Right lung (tissue), 10 donors: ENCODE results near the gene VAV1. TPM values are rescaled to one million over a fixed set of nuclear protein-coding genes. Genes with fewer than 3 reads are reported as not detected.

Experiments used
- DNase-seq, 2 donors: peaks; one replicate each; pipeline ENCODE4 v3.0.0-alpha.2; 2013
- long read RNA-seq, 8 donors: transcript quantifications; one replicate each; lab custom pipeline, GENCODE V29; 2026
- polyA plus RNA-seq, 5 donors: library from polyadenylated mRNA; unstranded; fragments of 120-200 nt; gene quantifications; one replicate each; pipeline versions ENCODE4 v1.2.1 to v1.2.3, GENCODE V29; 2013; ENCODE audit warnings: inconsistent platforms in 1 of 5, low replicate concordance in 1 of 5; ENCODE audit not compliant: insufficient read length in 5 of 5, insufficient read depth in 1 of 5

VAV1 gene, protein sequence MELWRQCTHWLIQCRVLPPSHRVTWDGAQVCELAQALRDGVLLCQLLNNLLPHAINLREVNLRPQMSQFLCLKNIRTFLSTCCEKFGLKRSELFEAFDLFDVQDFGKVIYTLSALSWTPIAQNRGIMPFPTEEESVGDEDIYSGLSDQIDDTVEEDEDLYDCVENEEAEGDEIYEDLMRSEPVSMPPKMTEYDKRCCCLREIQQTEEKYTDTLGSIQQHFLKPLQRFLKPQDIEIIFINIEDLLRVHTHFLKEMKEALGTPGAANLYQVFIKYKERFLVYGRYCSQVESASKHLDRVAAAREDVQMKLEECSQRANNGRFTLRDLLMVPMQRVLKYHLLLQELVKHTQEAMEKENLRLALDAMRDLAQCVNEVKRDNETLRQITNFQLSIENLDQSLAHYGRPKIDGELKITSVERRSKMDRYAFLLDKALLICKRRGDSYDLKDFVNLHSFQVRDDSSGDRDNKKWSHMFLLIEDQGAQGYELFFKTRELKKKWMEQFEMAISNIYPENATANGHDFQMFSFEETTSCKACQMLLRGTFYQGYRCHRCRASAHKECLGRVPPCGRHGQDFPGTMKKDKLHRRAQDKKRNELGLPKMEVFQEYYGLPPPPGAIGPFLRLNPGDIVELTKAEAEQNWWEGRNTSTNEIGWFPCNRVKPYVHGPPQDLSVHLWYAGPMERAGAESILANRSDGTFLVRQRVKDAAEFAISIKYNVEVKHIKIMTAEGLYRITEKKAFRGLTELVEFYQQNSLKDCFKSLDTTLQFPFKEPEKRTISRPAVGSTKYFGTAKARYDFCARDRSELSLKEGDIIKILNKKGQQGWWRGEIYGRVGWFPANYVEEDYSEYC
- polyA plus RNA-seq, result 1 to 10 TPM; 2.0 to 2.6 (median 2.2) TPM
- long read RNA-seq, donor 1, result 0 reads
- long read RNA-seq, donor 2, result 0 reads
- long read RNA-seq, donor 3, partial matches to known transcripts, result 0 of 1 reads
- long read RNA-seq, donor 3, other reads (novel, unspliced or antisense), result 0 of 1 reads
- long read RNA-seq, donor 4, result 0 reads
- long read RNA-seq, donor 5, result 0 reads
- long read RNA-seq, donor 6, result 0 reads
- long read RNA-seq, donor 7, partial matches to known transcripts, result 28 of 29 reads
- long read RNA-seq, donor 7, other reads (novel, unspliced or antisense), result 0 of 29 reads
- long read RNA-seq, donor 8, result 0 reads

DNA sequence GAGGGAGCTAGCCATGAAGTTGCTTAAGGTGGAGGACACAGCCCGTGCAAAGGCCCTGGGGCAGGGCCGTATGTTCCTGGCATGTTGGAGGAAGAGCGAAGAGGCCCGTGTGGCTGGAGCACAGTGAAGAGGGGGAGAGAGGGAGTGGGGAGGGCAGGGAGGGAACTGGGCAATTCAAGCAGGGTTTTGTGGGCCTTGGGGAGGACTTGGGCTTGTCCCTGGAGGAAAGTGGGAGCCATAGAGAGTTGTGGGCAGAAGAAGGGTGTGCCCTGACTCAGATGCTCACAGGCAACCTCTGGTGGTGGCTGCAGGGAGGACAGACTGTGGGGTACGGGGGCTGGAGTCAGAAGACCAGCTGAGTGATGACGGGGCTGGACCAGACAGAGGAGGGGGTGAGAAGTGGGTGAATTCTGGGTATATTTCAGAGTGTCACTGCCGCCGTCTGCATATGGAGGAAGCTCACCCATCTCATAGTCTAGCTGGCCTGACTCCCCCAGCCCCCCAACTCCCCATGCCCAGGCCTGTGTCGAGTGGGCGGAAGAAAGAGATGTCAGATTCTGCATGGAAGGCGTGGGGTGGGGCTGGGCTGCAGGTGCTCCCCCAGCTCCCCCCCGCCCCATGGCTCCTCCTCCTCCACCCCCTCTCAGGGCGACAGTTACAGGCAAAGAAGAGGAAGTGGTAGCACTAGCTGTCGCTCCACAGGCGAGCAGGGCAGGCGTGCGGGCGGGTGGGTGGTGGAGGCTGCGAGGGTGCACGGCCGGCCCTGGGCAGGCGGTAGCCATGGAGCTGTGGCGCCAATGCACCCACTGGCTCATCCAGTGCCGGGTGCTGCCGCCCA is at the start of gene VAV1:
Gene VAV1, plus strand, starts transcription at position 681 of the 838 bp plus-strand sequence. Its CDS starts 100 bp downstream, at position 781.
- no peak for DNase-seq

DNA sequence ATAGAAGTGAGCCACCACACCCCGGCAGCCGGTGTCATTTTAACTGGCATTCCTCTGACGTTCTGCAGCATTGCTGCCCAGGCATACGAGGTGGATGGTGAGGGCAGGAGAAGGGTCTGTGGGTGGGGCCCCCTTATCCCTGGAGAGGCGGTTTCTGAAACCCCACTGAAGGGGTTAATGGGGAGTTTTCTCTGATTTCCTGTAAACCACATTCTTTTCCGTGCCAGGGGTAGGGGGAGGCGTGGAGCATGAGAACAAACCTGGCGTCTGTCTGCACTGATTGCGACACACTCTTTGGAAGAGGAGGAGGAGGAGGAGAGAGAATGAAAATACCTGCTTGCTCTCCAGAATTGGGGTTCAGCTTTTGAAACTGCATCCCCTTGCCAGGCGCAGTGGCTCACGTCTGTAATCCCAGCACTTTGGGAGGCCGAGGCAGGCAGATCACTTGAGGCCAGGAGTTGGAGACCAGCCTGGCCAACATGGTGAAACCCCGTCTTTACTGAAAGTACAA is 49.3 kb upstream of the VAV1 start:
- peak; percentile 63 to 72 for DNase-seq

DNA sequence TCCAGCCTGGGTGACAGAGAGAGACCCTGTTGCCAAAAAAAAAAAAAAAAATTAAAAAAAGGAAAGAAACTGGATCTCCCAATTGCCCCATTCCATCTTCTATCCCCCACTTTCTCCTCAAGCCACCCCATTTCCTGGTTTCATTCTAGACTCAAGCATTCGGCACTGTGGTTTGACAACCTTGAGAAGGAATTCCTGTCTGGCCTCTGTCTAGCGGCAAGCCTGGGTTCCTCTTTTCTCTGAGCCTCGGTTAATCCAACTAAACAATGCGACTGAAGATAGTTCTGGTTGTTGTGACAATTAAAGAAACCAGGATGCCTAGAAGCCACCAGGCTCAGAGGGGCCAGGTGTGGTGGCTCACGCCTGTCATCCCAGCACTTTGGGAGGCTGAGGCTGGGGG is 48.8 kb upstream of the VAV1 start:
- no peak for DNase-seq

DNA sequence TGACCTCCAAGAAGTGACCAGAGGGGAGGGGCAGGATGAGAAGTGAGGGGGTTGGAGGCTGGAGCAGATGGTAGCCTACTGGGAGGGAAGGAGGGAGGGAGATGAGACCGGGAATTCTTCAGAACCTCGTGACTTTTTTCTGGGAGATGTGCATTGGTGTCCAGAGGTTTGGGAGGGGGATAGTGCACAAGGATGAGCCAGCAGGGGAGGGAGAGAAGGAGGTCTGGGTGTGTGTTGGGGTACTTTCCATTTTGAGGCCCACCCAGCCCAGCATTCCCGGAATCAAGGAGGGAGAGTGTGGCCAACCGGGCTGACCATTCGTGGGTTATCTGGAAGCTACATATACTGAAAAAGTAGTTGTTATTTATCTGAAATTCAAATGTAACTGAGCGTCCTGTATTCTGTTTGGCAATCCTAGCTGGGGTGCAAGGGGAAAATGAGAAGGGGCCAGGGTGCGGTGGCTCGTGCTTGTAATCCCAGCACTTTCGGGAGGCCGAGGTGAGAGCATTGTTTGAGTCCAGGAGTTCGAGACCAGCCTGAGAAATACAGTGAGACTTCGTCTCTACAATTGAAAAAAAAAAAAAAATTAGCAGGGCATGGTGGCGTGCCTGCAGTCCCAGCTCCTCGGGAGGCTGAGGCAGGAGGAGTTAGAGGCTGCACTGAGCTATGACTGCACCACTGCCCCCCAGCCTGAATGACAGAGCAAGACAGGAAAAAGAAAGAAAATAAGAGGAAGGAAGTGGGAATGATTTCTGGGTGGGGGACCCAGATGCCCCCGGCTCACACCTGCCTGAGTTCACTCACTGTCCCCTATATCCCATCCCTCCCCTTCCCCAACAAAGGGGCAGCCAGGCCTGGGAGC is 47.6 kb upstream of the VAV1 start:
- no peak for DNase-seq

DNA sequence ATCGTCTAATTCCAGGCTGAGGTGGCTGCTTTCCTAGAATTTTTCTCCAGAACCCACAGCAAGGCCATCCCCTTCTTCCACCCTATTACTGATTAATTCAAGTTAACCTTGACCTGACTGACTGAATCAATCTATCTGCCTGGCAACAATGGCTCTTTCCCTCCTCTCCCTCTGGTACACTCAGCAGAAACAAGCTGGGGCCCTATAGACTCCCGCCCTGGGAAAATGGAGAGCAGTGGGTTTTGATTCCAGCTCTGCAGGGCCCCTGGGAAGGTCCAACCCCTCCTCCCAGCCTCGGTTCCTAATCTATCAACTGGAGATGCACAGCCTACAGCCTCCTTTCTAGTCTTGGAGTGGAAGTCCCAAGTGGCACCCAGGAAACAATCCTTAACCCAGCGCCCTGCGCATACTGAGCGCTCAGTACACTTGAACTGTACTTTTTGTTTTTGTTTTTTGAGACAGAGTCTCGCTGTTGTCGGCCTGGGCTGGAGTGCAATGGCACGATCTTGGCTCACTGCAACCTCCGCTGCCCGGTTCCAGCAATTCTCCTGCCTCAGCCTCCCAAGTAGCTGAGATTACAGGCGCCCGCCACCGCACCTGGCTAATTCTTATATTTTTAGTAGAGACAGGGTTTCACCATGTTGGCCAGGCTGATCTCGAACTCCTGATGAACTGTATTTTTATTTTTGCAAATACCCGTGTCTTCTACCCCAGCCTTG is 46.8 kb upstream of the VAV1 start:
- DNase-seq, result no peak

DNA sequence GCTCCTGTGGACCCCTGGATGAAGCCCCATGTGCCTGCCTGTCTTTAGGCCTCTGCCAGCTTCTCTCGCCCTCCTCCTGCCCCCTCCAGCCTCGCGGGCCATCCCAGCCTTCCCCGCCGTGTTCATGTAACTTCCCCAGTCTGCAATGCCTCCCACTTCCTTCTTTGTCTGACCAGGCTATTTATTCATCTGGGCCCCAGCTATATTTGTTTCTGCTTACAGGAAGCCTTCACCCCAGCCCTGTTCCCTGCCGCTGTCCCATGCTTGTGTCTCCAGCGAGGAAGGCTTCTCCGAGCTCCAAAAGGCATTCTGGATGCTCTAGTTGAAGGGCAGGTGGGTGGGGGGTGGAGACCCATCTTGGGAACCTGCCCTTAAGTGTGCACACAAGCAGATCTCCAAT is 44.2 kb upstream of the VAV1 start:
- DNase-seq, result no peak

DNA sequence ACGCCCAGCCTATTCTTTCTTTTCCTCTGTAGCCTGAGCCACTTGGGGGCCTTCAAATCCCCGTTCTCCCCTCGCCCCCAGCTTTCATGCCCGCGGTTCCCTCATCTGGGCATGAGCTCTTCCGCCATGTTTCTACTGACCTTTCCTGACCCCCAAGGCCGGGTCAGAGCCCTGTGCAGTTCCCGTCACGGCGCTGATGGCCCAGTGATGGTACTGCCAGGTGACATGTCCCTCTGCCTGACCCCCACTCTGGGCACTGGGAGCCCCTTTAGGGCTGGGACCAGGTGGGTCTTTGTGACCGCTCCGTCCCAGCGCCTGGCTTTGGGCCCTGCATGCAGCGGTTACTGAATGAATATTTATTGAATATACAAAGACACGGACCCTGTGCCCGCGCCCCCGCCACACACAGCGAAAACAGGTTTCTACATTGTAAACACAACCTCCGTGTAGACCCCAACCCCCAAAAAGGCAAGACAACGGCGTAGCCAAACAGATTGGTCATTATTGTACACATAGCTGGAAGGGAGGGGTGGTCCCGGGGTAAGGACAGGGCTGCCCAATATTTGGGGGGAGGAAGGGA is 42.8 kb upstream of the VAV1 start:
- no peak for DNase-seq

DNA sequence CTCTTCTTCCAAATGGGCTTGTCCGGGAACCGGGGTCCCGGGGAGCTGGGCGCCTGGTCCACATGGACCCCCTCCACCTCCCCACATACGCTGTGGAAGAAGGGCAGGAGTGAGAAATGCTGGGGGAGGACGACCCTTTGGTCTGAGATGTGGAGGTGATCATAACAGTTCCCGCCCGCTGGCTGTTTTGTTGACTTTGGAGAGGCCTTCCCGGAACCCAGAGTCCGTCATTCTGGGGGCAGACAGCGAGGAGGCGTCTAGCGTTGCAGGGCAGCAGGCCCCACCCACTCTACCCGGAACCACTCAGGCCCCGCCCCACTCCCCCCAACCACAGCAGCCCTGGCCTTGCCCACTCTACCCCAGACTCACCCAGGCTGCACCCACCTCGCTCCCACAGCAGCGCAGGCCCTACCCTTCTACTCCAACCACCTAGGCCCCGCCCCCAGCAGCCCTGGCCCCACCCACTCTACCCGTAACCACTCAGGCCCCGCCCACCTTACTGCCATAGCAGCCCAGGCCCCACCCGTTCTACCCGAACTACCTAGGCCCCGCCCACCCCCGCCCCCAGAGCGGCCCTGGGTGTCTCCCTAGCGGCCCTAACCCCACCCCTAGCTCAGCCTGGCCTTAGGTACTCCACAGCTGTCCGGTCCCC is 42.2 kb upstream of the VAV1 start:
- DNase-seq, result peak; percentile 23 to 37

DNA sequence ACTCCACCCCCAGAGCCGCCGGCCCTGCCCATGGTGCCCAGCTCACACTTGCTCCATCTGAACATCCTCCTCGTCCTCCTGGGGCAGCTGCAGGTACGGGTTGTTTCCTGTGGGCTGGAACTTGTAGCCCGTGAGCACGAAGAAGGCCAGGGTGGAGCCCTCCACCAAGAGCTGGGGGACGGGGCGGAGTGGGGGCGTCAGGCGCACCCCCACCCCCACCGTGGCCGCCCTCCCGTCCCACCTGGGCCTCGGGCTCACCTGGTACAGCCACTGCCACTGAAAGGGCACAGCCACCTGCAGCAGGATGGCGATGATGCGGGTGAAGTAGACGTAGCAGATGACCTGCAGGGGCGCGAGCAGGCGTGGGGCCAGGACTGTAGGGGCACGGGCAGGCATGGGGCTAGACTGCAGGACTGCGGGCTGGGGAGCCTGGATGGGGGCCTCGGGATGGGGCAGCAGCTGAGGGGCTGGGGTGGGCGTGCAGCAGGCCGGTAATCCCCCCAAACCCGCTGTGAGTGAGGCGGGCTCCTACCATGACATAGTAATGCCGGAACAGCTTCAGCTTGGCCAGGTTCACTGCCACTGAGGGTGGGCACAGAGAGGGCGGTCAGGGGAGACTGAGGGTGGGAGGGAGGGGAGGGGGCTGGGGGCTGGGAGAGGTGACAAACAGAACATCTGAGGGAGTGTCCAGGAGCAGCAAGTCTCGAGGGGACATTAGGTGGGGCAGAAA is 41.4 kb upstream of the VAV1 start:
- no peak for DNase-seq

DNA sequence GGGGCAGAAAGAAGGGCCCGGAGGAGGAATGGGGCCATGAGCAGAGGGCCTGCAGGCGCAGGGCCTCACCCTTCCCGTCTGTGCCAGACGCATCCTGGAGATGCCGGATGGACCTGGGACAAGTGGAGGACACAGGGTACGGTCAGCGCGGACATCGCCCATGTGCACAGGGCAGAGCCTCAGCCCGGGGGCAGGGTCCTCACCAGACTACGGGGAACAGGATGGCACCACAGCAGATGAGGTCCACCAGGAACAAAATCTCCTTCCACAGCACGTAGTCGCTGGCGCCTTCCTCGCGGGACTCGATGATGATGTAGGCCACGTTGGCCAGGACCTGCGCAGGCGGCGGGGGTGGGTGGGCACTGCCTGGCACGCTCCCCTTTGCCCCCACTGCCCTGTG is 40.7 kb upstream of the VAV1 start:
- no peak for DNase-seq

DNA sequence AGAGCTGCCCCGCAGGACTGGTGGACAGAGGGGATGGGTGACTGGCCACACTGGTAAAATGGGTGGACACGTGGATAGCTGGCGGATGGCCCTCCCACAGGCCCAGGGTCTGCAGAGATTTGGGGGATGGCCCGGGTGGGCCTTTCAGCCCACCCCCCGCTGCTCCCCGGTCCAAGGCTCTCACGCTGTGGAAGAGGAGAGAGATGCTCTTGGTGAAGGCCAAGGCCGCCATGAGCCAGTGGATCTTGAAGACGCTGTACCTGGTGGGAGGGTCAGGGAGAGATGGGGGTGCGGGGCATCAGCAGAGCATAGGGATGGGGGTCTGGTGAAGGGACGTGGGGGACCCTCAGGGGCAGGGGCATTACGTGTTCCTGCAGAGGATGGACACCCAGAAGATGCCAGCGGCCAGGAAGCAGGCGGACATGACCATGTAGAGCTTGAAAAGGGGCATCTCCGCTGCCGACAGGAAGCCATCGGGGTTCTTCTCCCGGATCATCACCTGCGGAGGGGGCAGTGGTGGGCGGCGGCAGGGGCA is 39.6 kb upstream of the VAV1 start:
- DNase-seq, result no peak

DNA sequence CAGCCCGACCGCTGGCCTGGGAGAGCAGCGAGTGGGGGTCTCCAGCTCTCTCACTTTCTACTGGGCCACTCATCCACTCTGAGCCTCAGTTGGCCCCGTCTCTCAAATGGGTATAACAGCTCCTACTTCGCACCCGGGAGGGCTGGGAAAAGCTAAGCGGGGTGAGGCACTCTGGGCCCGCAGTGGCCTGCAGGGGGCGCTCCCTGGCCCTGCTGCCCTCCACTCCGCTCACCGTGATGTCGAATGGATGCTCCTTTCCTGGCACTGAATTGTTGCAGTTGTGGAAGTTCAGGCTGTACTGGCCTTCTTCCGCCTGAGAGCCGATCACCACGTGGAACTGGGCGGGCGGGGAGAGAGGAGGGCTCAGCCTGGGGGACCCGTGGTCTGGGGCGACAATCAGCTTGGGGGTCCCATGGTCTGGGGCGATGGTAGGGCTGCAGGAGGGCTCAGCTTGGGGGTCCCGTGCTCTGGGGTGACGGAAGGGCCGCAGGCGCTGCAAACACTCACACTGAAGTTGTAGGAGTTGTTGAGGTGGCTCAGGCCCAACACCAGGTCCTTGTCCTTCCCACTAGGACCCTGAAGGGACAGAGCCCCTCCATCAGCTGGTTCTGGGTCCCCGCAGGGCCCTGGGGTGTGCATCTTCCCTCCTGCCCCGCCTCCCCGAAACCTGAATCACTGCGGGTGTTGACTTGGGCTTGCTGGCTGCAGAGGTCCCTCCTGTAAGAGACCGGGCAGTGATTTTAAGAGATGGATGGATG is 39.0 kb upstream of the VAV1 start:
- no peak for DNase-seq

DNA sequence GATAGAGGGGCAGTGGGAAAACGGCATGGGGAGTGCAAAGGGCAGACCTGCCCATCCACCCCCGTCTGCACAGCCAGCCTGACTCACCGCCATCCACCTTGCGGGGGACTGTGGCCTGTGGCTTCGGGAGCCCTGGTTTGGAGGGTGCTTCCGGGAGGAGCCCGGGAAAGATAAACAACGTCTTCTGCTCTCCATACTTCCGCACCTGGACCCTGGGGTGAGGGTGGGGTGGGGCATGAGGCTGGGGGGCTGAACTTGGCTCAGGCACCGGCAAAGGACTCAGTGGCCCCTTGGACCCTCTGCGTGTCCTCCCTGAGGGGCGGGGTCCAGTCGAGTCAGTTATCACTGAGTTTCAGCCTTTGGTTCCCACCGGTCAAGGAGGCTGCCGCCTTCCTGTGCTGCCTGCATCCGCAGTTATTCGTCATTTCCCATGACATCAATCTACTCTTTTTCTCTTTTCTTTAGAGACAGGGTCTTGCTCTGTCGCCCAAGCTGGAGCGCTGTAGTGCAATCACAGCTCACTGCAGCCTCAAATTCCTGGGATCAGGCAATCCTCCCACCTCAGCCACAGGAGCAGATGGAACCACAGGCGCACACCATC is 38.3 kb upstream of the VAV1 start:
- no peak for DNase-seq

DNA sequence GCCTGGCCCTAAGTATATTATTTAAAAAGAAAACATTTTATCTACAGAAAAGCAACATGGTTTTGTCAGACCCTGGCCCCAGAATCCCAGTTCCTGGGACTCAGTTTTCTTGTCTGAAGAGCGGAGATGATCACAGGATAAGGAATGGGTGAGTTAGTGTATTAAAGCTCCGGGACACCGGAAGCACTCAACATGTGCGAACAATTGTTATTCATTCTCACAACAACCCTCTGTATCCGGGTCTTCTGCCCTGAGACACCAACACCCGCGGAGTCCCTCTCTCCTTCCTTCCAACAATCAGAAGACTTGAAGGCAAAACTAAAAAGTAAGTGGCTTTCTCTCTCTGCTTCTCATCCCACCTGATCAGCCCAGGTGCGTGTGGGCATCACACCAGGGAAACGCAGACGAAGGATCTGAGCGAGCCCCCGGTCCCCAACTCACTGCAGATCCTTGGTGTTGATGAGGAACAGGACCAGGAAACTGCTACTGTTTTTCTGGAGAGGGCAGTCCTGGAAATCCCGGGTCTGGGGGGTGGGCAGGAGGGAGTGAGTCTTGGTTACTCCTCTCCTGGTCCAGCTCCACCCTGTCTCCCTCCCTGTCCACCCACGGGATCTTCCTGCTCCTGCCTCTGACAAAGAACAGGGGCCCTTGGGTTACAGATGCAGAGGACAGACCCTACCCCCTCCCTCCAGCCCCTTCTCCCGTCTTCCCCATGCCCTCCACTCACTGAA is 37.2 kb upstream of the VAV1 start:
- DNase-seq, result no peak

DNA sequence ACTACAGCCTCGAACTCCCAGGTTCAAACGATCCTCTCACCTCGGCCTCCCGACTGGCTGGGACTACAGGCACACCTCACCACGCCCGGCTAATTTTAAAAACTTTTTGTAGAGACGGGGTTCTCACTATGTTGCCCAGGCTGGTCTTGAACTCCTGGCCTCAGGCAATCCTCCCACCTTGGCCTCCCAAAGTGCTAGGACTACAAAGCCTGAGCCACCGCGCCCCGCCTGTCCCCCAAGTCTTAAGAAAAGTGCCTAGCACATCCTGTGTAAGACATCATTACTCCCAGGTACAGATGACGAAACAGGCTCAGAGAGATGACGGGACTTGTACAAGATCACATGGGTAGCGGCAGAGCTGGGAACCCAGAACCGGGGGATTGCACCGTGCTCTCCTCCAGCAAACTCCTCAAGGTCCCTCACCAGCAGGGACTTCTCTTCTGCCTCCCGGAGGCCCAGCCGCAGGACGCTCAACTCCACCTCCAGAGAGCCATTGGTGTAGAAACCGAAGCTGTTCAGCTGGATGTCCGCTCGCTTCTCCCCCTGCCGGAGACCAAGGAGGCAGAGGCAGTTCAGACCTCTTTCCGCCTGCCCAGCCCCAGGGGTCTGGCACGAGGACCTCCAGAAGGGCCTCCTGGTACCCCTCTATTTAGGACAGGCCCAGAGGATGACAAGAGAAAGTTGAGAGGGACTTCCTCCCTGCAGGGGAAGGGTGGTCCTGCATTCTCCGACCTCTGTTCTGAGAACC is 36.2 kb upstream of the VAV1 start:
- DNase-seq, result peak; percentile 68 to 73
